Activated CD8-positive, alpha-beta memory T cell treated with anti-CD3 and anti-CD28 coated beads, Interleukin-2, amount 50 U/mL, for 48 hours (primary cell): Measurements from ENCODE around the gene ZBTB49.
"Not testable (repeated sequence)": the region's sequence is repeated elsewhere in the genome, so short reads cannot be mapped to it uniquely, and the experiment has no call there.

ENCODE experiments used
- DNase-seq: peaks from one replicate; pipeline ENCODE4 v3.0.0-alpha.2; 2020

Gene ZBTB49

DNA sequence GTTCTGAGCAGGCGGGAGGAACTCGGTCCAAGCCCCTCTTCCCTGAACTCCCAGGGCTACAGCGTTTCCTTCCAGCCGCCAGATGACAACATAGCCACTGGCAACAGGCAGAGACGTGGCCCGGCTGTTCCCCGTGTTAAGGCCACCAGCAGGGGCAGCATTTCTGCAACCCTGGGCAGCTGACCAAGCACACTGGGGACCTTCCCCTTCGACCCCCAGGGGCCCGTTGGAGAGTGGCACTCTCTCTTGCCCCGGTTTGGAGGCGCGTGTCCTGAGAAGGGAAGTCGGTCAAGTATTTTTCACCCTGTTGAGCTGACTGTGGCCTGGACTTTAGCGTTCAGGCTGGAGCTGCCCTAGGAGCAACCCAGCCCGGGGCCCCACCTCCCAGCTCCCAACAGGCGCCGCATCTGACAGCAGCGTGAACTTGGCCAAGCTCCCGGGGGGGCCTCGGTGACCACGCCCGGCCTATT is 37.6 kb downstream of the ZBTB49 start:
- DNase-seq = no peak

DNA sequence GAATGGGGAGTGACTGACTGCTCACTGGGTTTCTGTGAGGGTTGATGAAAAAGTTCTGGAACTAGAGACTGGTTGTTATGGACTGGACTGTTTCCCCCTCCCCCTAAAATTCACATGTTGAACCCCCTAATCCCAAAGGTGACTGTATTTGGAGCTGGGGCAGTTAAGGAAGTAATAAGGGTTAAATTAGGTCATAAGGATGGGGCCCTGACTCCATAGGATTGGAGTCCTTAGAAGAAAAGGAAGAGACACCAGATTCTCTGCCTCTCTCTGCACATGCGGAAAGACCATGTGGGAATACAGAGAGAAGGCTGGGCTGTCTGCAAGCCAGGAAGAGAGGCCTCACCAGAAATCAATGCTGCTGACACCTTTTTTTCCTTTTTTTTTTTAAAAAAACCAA is 38.2 kb downstream of the ZBTB49 start:
- DNase-seq = no peak

DNA sequence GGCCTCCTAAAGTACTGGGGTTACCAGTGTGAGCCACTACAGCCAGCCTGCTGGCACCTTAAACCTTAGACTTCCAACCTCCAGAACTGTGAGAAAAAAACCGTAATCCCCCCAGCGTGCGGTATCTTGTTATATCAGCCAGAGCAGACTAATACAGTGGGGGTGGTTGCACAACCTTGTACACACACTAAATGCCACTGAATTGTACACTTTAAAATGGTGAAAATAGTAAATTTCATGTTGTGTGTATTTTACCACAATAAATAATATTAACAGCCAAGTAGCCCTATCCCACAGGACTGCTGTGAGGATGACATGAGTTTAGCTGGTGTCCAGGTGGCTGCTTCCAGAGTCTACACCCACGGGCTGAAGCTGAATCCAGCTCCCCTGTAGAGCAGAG is 38.8 kb downstream of the ZBTB49 start:
- no peak for DNase-seq

DNA sequence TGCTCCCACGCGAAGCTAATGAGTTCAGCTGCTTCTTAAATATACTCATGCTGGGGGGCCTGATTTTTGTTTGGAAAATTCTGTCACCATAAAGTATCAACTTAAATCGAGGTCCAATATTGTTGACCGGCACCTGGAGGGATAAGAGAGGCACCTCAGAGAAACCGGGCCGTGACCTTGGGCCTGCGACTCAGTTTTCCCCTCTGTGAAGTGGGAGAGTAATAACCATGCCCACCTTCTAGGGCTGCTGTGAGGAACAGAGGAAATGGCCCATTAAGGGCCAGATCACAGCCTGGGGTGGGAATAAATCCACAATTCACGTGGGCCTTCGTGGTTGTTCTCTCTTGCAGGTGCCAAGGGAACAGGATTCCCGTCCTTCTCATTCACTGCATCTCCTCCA is 39.4 kb downstream of the ZBTB49 start:
- no peak for DNase-seq

DNA sequence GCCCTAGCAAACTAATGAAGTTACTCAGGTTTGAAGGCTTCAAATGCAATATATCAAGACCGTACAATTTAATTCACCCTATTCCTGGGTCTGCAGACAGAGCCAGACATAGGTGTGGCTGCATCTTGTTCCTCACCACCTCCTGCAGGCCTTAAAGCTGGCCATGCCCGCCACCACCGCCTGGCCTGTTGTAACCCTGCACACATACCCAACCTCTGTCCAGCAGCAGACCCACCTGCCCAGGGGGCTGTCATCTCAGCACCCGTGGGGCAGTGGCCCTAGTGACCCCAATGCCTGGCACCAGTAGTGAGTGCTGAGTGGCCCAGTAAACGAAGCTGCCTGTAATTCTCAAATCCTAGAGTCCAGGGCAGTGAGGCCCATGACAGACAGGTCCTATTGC is 40.7 kb downstream of the ZBTB49 start:
- DNase-seq = no peak

DNA sequence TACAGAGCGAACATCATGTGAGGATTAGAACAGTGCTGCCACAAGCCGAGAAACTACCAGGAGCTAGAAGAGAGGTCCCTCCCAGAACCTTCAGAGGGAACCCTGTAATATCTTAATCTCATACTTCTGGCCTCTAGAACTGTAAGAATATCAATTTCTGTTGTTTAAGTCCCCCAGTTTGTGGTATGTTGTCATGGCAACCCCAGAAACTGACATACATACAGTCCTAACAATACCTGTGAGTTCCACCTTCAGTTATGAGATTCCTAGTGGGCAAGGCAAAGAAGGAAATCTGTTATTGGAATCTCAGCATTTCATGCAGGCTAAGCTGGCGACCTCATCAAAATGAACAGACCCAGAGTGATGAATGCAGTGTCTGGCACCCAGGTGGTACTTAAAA is 42.5 kb downstream of the ZBTB49 start:
- DNase-seq = no peak

DNA sequence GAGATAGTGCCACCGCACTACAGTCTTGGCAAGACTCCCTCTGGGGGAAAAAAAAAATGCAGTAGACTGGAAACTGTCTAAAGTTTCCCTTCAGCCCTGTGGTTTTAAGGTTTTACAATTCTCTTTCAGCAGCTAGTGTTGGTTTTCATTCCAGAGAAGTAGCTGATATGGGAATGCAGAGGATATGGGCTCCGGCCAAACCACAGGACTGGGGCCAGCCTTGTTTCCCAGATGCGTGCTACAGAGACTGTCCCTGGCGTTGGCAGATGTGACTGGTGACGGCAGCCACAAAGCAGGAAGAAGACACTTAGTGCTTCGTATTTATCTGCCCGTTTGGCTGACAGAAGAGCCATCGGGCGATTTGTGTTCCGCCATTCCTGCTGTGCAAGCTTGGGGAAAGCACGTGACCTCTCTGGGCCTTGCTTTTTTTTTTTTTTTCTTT is 43.2 kb downstream of the ZBTB49 start:
- DNase-seq = no peak

DNA sequence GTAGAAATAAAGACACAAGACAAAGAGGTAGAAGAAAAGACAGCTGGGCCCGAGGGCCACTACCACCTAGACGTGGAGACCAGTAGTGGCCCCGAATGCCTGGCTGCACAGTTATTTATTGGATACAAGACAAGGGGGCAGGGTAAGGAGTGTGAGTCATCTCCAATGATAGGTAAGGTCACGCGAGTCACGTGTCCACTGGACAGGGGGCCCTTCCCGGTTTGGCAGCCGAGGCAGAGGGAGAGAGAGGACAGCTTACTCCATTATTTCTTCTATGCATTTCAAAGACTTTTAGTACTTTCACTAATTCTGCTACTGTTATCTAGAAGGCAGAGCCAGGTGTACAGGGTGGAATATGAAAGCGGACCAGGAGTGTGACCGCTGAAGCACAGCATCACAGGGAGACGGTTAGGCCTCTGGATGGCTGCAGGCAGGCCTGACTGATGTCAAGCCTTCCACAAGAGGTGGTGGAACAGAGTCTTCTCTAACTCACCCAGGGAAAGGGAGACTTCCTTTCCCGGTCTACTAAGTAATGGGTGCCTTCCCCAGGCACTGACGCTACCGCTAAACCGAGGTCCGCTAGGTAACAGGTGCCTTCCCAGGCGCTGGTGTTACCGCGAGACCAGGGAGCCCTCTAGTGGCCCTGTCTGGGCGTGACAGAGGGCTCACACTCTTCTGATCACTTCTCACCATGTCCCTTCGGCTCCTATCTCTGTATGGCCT is 44.9 kb downstream of the ZBTB49 start:
- peak; percentile 80 for DNase-seq

DNA sequence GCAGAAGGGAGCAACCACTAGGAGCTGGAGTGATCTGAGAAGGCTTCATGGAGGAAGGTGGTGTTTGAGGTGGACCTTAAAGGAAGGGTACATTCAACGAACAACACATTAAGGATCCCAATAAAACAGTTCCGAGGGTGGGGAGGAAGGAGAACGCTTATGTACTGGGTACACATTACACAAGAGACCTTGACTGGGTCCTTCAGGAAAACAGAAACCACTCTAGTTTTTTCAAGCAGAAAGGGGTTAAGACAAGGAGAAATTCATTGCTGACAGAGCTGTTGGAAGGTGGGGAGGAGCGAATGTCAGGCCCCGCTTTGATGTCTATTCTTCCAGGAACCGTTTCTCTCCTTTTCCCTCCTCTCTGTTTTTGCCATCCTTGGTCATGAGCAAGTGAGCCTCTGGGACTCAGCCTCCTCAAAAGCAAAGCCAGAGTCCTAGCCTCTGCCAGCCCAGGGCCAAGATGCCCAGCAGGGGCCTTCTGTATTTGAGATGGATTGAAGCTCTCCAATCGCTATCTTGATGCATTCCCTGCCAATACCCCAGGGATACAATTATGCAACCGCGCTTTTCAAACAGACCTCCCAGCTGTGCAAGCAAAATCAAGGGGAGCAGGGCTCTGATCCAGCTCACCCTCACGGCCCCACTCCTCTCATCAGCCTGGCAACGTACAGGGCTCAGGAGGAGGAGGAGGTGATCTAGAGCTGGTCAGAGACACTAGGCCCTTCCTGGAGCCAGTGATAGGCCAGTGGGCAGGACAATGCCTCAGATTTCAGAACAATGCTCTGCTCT is 48.4 kb downstream of the ZBTB49 start:
- DNase-seq = no peak

DNA sequence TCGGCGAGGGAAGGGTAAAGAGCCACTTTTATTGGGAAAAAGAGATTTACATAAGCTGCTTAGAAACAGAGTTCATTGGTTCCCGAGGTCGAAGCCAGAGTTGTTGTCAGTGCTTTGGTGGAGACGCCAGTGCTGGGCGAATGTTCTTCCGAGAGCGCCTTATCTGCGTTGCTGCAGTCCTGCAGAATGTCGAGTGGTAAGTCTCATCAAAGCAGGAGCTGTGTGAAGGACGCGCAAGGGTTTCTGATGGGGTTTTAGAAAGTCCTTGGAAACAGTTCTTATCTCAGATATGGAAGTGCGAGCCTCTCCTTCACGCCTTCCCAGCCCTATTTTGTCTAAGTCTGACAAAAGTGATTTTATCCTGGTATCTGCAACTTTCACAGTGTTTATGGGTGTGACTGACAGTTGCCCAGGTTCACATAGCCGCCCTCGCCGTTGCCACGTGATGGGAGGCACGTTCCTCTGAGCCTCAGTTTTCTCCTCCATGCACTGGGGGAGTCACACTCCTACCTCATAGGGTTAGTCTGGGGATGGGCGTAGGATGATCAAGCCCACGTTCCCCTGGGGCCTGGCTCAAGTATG is 49.5 kb downstream of the ZBTB49 start:
- DNase-seq = no peak

DNA sequence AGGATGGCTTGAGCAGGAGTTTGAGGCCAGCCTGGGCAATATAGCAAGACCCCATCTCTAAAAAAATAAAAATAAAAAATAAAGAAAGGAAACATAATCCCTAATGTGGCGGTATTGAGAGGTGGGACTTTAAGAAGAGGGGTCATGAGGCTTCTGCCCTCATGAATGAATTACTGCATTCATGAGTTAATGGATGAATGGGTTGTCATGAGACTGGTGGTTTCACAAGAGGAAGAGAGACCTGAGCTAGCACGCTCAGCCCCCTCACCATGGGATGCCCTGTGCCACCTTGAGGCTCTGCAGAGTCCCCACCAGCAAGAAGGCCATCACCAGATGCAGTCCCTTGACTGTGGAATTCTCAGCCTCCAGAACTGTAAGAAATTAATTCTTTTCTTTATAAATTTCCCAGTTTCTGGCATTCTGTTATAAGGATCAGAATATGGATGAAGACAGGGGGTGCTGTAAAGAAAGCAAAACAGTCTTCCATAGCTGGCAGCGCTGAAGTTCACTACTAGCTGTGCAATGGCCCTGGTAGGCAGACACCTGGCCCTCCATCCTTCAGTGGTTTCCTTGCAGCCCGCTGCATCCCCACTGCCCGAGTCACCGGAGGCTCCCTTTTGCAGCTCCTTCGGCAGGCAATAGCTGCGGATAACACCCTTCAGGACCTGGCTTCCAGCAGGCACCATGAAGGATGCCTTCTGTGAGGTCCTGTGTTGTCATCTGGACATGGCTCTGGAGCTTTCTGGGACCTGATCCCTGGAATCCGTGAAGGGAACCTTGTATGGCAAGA is 52.0 kb downstream of the ZBTB49 start:
- no peak for DNase-seq

DNA sequence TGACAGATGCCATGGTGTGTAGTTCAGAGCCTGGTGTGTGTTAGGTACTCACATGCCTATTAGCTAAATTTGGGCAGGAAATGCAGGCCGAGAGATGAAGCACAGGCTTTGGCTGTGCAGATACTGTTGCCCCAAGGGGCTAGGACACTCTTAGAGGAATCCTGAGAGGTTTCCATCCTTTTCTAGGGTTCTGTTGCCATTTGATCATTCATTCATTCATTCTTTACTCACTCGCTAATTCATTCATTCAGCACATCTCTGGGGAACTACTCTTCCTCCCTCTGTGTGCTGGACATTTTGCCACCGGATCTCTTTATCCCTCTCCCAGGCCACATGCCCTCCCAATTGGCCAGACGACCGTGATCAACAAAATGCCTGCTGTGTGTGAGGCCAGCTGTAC is 53.0 kb downstream of the ZBTB49 start:
- no peak for DNase-seq

DNA sequence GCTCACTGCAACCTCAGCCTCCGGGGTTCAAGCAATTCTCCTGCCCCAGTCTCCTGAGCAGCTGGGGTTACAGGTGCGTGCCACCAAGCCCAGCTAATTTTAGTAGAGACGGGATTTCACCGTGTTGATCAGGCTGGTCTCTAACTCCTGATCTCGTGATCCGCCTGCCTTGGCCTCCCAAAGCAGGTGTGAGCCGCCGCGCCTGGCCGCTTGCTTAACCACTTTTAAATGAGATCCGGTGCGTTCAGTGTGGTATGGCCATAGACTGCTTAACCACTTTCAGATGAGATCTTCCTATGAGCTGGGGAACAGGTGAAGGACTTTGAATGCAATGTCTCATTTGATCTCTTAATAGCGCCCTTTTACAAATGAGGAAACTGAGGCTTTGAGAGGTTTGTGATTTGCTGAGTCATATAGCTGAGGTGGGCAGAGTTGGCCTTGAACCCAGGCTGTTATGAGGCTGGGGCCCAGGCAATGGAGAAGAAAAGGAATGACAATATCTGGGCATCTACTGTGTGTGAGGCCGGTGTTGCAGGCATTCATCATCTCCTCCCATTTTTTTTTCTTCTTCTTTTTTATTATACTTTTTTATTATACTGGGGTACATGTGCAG is 55.0 kb downstream of the ZBTB49 start:
- DNase-seq = no peak

DNA sequence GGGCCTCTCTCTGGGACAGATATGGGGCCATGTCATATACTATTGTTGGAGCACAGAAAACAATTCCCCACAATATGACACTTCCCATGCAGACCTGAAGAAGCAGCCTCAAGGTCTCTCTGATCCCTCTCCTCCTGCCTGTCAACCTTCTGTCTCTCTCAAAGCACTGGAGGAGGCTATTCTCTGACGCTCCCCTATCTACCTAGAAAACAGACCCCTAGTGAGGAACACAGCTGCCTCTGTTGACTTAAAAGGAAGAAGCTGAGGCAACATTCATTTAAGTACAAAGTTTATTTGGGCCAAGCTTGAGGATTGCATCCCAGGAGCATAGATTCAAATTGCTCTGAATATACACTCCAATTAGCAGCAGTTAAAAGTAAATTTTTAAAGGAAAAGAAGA is 57.5 kb downstream of the ZBTB49 start:
- DNase-seq = no peak

DNA sequence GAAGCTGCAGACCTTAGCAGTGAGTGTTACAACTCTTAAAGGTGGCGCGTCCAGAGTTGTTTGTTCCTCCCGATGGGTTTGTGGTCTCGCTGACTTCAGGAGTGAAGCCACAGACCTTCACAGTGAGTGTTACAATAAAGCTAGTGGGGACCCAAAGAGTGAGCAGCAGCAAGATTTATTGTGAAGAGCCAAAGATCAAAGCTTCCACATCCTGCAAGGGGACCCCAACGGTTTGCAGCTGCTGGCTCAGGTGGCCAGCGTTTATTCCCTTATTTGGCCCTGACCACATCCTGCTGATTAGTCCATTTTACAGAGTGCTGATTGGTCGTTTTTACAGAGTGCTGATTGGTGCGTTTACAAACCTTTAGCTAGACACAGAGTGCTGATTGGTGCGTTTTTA is 58.5 kb downstream of the ZBTB49 start:
- DNase-seq = not testable (repeated sequence)

DNA sequence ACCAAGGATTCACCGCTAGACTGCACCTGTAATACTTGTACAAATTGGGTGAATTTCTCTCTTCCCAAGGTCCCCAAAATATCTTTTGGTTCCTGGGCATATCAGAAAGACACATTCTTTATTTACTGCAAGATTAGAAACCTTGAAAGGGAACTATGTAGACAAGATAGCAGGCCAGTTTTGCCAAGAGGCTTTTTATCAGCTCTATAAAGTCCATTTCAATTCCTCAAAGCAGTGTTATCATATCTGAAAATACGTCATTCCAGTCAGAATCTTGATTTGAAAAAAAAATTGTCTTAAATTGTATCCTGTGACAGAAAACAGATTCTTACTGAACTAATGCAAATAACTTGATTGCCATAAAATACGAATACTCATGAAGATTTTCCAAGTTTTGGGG is 59.8 kb downstream of the ZBTB49 start:
- DNase-seq = no peak

DNA sequence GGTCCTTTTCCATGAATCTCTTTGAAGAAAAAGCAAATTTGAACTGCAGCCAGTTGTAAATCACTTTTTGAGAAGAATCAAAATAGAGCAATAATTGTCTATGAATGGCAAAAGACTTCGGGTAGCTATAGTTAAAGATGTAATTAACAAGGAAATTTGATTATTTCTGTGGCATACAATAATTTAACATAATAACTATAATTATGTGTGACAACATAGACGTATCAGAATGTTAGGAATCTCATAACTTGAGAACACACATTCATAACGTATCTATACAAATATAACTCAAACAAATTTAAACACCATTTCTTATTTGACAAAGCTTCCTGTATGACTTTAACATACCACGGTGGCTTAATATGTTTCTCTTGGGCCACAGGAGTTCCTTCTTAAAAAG is 60.9 kb downstream of the ZBTB49 start:
- no peak for DNase-seq

DNA sequence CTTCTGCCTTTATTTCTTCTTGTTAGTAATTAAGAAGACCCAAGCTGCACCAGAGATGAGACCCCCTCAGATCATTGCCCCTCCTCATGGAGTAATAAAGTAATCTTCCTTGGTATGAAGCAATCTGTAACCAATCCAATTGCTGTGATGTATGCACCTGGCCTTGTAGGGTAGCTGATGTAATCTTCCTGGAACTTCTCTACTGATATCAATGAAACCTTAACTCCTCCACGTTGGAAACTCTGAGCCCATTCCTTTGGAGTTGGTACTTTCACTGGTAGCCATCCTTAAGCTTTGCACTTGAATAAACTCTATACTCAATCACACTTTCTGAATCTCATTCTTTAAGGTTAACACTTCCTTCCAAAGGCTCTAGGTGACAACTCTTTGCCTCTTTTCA is 65.3 kb downstream of the ZBTB49 start:
- no peak for DNase-seq

DNA sequence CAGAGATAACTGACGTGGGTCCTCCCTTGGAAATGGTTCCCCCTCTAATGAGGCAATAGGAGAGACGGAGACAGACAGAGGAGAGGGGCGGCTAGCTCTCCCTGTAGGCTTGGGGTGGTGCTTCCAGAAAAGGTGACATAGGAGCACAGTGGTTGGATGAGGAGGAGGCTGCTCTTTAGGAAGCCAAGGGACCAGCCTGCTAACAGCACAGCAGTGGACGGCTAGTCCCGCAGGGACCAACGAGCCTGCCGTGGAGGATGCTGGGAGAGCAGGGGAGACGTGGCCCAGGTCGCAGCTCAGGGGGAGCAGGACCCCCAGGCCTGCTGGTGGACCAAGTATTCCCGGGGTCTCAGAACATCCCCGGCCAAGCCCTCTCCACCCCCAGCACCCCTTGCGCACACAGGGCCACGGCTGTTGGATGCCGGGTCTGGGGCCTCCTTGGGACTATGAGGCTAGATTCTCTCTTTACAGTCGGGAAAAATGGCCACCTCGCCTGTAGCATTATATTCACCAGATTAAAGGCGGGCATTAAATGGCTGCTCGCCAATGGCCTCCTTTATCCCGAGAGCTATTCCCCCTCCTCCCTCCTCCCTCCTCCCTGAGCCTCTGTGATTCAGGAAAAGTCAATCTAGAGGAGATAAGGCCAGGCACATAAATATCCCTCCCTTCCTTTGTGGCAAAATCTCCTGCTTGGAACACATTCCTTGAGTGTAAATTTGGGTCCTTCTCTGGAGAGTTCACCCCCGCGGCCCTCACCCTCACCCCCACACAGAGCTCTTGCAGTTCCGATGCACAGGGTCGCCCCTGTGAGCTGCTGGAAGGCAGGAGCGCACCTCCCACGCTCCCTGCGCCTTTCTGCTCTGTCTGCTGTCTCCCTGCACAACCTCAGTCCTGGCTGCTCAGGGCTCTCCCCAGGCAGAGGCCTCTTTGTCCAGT is 66.3 kb downstream of the ZBTB49 start:
- DNase-seq = no peak

DNA sequence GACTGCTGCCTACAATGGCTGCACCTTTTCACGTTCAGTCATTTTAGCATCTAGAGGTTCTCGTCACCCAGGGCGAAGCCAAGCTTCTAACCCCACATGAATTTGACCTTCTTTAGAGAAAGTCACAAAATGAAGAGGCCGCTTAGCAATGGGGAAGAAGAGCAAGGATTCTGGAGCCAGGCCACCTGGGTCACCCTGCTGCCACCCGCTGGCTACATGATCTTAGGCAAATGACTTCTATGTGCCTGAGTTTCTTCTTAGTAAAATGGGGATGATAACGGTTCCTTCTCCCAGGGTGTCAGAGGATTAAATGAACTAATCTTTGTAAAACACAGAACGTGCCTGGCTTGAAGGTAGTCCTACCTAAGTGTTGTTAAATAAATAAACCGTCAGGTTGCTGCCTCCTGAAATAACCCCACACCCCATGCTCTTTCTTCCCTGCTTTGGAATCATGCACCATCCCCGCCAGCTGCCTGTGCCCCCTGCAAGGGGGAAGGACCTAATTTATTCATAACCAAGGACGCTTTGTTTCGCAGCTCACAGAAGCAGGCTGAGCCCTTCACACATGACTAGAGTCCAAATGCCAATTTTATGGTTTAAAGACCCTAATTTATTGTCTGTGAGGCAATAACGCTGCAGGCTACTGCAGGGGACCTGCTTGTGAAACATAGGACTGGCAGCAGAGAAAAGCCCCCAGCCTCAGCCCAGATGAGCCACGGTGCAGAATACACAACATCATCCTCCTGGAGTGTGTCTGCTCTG is 68.2 kb downstream of the ZBTB49 start:
- no peak for DNase-seq

DNA sequence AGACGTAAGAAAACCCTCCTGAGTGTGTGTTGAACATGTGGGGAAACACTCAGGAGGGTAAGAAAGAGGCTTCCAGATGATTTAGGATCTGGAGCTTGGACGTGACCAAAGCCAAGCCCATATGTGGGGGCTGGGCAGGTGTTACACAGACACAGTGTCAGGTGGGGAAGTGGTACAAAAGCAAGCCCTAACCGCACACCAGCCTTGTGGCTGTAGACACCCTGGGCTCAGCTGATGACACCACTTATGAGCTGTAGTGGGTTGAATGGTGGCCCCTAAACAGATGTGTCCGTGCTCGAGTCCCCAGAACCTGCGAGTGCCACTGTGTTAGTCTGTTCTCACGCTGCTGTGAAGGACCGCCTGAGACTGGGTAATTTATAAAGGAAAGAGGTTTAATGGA is 71.8 kb downstream of the ZBTB49 start:
- no peak for DNase-seq
